Measurements from ENCODE around the gene RALBP1. TPM values are rescaled to one million over a fixed set of nuclear protein-coding genes. Genes with fewer than 3 reads are reported as not detected.

Gene RALBP1
- total and polyA plus RNA-seq, 2 of the 4 experiments (the other 2 are of a cell fraction) = 30.6 to 38.2 TPM

DNA sequence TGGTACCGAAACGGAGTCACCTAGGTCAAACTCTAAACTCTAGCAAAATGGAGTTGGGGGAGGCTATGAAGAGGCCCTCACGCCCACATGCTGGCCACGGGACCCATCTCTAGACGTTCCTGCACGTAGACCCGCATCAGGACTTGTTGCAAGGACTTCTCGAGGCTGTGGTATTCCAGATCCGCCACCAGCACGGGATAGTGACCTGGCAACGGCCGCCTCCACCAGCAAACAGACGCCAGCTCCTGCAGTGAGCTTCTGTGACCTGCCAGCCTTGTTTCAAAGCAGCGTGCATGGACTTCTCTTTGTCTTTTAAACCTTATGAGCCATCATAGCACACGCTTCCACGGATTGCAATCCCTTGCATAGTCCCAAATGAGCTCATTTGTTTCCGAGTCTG, 40.3 kb upstream of the RALBP1 start:
- ATAC-seq (ENCODE audit: low read depth) (no peak), DNase-seq (no peak)
- H2BK5ac ChIP-seq (ENCODE audit: low read depth, low read length, poor library complexity, severe bottlenecking) = no peak overlapping the region
- no peak overlapping the region for H2AK5ac ChIP-seq (ENCODE audit: low read depth, low read length)
- H3K4me3 ChIP-seq (ENCODE audit: insufficient read depth, low read depth, low read length) = no peak overlapping the region
- H3K27ac ChIP-seq (ENCODE audit: insufficient read depth, low read length) = no peak overlapping the region
- H3K23ac ChIP-seq (ENCODE audit: low read depth, low read length) = no peak overlapping the region
- H4K8ac ChIP-seq (ENCODE audit: low read depth in 2 of 2, low read length in 2 of 2) = no peak overlapping the region
- H3K4me1 ChIP-seq (ENCODE audit: control insufficient read depth, insufficient read depth, low read length) = peaks cover 6% of the 10 kb centered on the region; the same call in 1 of the 2 replicates
- no peak overlapping the region for H2BK120ac ChIP-seq (ENCODE audit: low read depth, low read length)
- H4K5ac ChIP-seq (ENCODE audit: low read depth, low read length) = no peak overlapping the region
- peaks cover 4% of the 10 kb centered on the region for H3K9me1 ChIP-seq (ENCODE audit: insufficient read depth, low read length)
- 97% methylated on average over 11 of the region's 17 CpGs; no CpG with 5 or more reads in 1 of the 2 experiments for WGBS, 2 experiments (ENCODE audit: extremely low coverage in 2 of 2, insufficient read length in 1 of 2)
- no peaks in the 10 kb centered on the region for H3K36me3 ChIP-seq (ENCODE audit: control insufficient read depth, insufficient read depth, low read length)
- no peaks in the 10 kb centered on the region for H3K9me3 ChIP-seq (ENCODE audit: control insufficient read depth, insufficient read depth, low read length)
- H2BK20ac ChIP-seq (ENCODE audit: low read depth, low read length) = no peak overlapping the region
- H3K4me2 ChIP-seq (ENCODE audit: low read depth, low read length) = no peak overlapping the region
- ChIA-PET CTCF (no interaction called here), POLR2A (ENCODE audit: unreplicated experiment) (no interaction called here)
- no peak overlapping the region for H3K56ac ChIP-seq (ENCODE audit: extremely low read depth, insufficient read depth, low read length)
- H3K14ac ChIP-seq (replicated peaks; ENCODE audit: low read depth, low read length) = no peak overlapping the region
- no peak overlapping the region for H4K91ac ChIP-seq (ENCODE audit: insufficient read depth, low read depth, low read length)
- H4K20me1 ChIP-seq (ENCODE audit: insufficient read depth, low read length) = no peaks in the 10 kb centered on the region
- no peaks in the 10 kb centered on the region for H3K79me1 ChIP-seq (ENCODE audit: low read depth in 1 of 2, low read length in 2 of 2)
- no peak overlapping the region for H2BK15ac ChIP-seq (ENCODE audit: low read depth, low read length)
- no peak overlapping the region for H3K9ac ChIP-seq (ENCODE audit: low read depth, low read length)
- no peak overlapping the region for H3K4ac ChIP-seq (ENCODE audit: low read depth, low read length)
- peak overlapping the region; percentile 40 for H2AFZ ChIP-seq (replicated peaks; ENCODE audit: low read length, poor library complexity)
- no TSS peak for BruUV-seq (replicated peaks)
- TF ChIP-seq RAD21 (IDR thresholded peaks at IDR 0.05; ENCODE audit: low read length) = no peak
- TF ChIP-seq, protein P1, sequence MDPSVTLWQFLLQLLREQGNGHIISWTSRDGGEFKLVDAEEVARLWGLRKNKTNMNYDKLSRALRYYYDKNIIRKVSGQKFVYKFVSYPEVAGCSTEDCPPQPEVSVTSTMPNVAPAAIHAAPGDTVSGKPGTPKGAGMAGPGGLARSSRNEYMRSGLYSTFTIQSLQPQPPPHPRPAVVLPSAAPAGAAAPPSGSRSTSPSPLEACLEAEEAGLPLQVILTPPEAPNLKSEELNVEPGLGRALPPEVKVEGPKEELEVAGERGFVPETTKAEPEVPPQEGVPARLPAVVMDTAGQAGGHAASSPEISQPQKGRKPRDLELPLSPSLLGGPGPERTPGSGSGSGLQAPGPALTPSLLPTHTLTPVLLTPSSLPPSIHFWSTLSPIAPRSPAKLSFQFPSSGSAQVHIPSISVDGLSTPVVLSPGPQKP (IDR thresholded peaks at IDR 0.05; ENCODE audit: borderline replicate concordance, low read depth, low read length) = no peak
- no peak for TF ChIP-seq RCOR1 (IDR thresholded peaks at IDR 0.05; ENCODE audit: insufficient replicate concordance, low read length)
- TF ChIP-seq CHD1 (IDR thresholded peaks at IDR 0.05; ENCODE audit: low read depth, low read length) = no peak
- no peak for TF ChIP-seq MAFK (IDR thresholded peaks at IDR 0.05; ENCODE audit: low read depth, low read length)
- no peak for TF ChIP-seq RFX5 (IDR thresholded peaks at IDR 0.05; ENCODE audit: low read depth, low read length)
- no peak for TF ChIP-seq FOS (IDR thresholded peaks at IDR 0.05; ENCODE audit: low read depth, low read length)
- TF ChIP-seq POLR2A (IDR thresholded peaks at IDR 0.05; ENCODE audit: low read depth, low read length) = no peak
- TF ChIP-seq NFE2L2 (IDR thresholded peaks at IDR 0.05; ENCODE audit: low read depth, low read length) = no peak
- TF ChIP-seq BHLHE40 (IDR thresholded peaks at IDR 0.05; ENCODE audit: low read depth, low read length) = no peak
- TF ChIP-seq, protein P2, sequence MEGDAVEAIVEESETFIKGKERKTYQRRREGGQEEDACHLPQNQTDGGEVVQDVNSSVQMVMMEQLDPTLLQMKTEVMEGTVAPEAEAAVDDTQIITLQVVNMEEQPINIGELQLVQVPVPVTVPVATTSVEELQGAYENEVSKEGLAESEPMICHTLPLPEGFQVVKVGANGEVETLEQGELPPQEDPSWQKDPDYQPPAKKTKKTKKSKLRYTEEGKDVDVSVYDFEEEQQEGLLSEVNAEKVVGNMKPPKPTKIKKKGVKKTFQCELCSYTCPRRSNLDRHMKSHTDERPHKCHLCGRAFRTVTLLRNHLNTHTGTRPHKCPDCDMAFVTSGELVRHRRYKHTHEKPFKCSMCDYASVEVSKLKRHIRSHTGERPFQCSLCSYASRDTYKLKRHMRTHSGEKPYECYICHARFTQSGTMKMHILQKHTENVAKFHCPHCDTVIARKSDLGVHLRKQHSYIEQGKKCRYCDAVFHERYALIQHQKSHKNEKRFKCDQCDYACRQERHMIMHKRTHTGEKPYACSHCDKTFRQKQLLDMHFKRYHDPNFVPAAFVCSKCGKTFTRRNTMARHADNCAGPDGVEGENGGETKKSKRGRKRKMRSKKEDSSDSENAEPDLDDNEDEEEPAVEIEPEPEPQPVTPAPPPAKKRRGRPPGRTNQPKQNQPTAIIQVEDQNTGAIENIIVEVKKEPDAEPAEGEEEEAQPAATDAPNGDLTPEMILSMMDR (conservative IDR thresholded peaks at IDR 0.05; ENCODE audit: low read depth, low read length) = no peak
- no peak for TF ChIP-seq CEBPB (IDR thresholded peaks at IDR 0.05; ENCODE audit: low read depth, low read length)
- TF ChIP-seq, protein P3, sequence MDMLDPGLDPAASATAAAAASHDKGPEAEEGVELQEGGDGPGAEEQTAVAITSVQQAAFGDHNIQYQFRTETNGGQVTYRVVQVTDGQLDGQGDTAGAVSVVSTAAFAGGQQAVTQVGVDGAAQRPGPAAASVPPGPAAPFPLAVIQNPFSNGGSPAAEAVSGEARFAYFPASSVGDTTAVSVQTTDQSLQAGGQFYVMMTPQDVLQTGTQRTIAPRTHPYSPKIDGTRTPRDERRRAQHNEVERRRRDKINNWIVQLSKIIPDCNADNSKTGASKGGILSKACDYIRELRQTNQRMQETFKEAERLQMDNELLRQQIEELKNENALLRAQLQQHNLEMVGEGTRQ (IDR thresholded peaks at IDR 0.05; ENCODE audit: low read depth, low read length) = no peak
- TF ChIP-seq MXI1 (IDR thresholded peaks at IDR 0.05; ENCODE audit: borderline replicate concordance, low read depth, low read length) = no peak
- TF ChIP-seq SMC3 (IDR thresholded peaks at IDR 0.05; ENCODE audit: low read depth, low read length) = no peak
- TF ChIP-seq MAZ (IDR thresholded peaks at IDR 0.05; ENCODE audit: borderline replicate concordance, low read depth, low read length) = no peak
- H3K18ac ChIP-seq (ENCODE audit: low read depth, low read length) = no peak overlapping the region
- in situ Hi-C loops (cut with MboI; ENCODE audit: low sequenced_read_pairs) (no loop called here), intact Hi-C loops (cut with micrococcal nuclease) (no loop called here), dilution Hi-C loops (cut with HindIII; ENCODE audit: low sequenced_read_pairs, unreplicated experiment) (no loop called here)
- H2AK9ac ChIP-seq (replicated peaks; ENCODE audit: low read depth, low read length, poor library complexity) = no peak overlapping the region
- H3K27me3 ChIP-seq (ENCODE audit: control insufficient read depth, insufficient read depth, low read length) = no peaks in the 10 kb centered on the region
